HG03469 (cell line): Measurements from ENCODE around the gene PLEKHG3.

Experiments used
- ATAC-seq: cut with Tn5 transposase; IDR thresholded peaks from one replicate; pipeline ENCODE4 v1.9.1; 2021; ENCODE audit warnings: mild to moderate bottlenecking, moderate library complexity, moderate number of reproducible peaks; ENCODE audit not compliant: unreplicated experiment

Gene PLEKHG3

GRCh38 chr14:64762044-64763034, 58.1 kb downstream of the PLEKHG3 start:
- ATAC-seq, result no peak

- no peak for ATAC-seq
Measured at GRCh38 chr14:64763085-64763782, 59.0 kb downstream of the PLEKHG3 start.

GRCh38 chr14:64763801-64764621, 59.8 kb downstream of the PLEKHG3 start:
- ATAC-seq, result no peak

- ATAC-seq, result no peak
Measured at GRCh38 chr14:64764641-64765520, 60.7 kb downstream of the PLEKHG3 start.

- ATAC-seq, result no peak
Measured at GRCh38 chr14:64765740-64766302, 61.6 kb downstream of the PLEKHG3 start.

- ATAC-seq, result no peak
Measured at GRCh38 chr14:64766430-64767151, 62.4 kb downstream of the PLEKHG3 start.

- ATAC-seq, result no peak
Measured at GRCh38 chr14:64767215-64767964, 63.2 kb downstream of the PLEKHG3 start.

- ATAC-seq, result no peak
Measured at GRCh38 chr14:64768401-64769095, 64.3 kb downstream of the PLEKHG3 start.

GRCh38 chr14:64769096-64770020, 65.1 kb downstream of the PLEKHG3 start:
- no peak for ATAC-seq

- ATAC-seq, result no peak
Measured at GRCh38 chr14:64770751-64771150, 66.5 kb downstream of the PLEKHG3 start.

- no peak for ATAC-seq
Measured at GRCh38 chr14:64771161-64771560, 66.9 kb downstream of the PLEKHG3 start.

GRCh38 chr14:64772397-64772950, 68.2 kb downstream of the PLEKHG3 start:
- ATAC-seq, result no peak

- ATAC-seq, result no peak
Measured at GRCh38 chr14:64773046-64773445, 68.8 kb downstream of the PLEKHG3 start.

GRCh38 chr14:64773577-64773976, 69.4 kb downstream of the PLEKHG3 start:
- ATAC-seq, result no peak

- ATAC-seq, result no peak
Measured at GRCh38 chr14:64774272-64774671, 70.0 kb downstream of the PLEKHG3 start.

GRCh38 chr14:64775081-64775777, 71.0 kb downstream of the PLEKHG3 start:
- no peak for ATAC-seq
